Gastrocnemius medialis (tissue), 4 donors: ENCODE data around the gene ENTPD8. TPM values are rescaled to one million over a fixed set of nuclear protein-coding genes. Genes with fewer than 3 reads are reported as not detected.

Experiments
- ATAC-seq, 2 donors: fragments of 150-250 bp; one replicate each; pipeline ENCODE4 v1.9.1; 2016
- DNase-seq, 2 donors: peaks; one replicate each; pipeline ENCODE4 v3.0.0-alpha.2; 2019
- H3K27ac ChIP-seq, 4 donors: fragments of 200-600 bp; sonication (generic); 1 replicate in 1 of 4; 2 replicates in 3 of 4; pipeline ENCODE4 v1.5.1; 2016 to 2018; ENCODE audit warnings: mild to moderate bottlenecking in 2 of 4, moderate library complexity in 1 of 4
- H3K27me3 ChIP-seq, 3 donors: fragments of 200-600 bp; sonication (generic) in 2 of 3; 1 replicate in 1 of 3; 2 replicates in 2 of 3; pipeline versions ENCODE4 v1.5.1 to v1.6.0; 2016 to 2019; ENCODE audit warnings: mild to moderate bottlenecking in 1 of 3, moderate library complexity in 1 of 3
- H3K36me3 ChIP-seq, 2 donors: fragments of 200-600 bp; sonication (generic) in 1 of 2; one replicate each; pipeline ENCODE4 v1.5.1; 2017 to 2018
- H3K4me1 ChIP-seq, 2 donors: fragments of 200-600 bp; sonication (generic) in 1 of 2; one replicate each; pipeline ENCODE4 v1.5.1; 2016 to 2017; ENCODE audit warnings: mild to moderate bottlenecking in 2 of 2
- H3K4me3 ChIP-seq, 4 donors: fragments of 200-600 bp; sonication (generic) in 3 of 4; 1 replicate in 1 of 4; 2 replicates in 3 of 4; pipeline ENCODE4 v1.5.1; 2016 to 2019; ENCODE audit warnings: mild to moderate bottlenecking in 2 of 4
- H3K9me3 ChIP-seq, 3 donors: fragments of 200-600 bp; sonication (generic) in 2 of 3; 1 replicate in 1 of 3; 2 replicates in 2 of 3; pipeline ENCODE4 v1.5.1; 2016 to 2019
- POLR2A ChIP-seq, 2 donors: fragments of 450-650 bp; IDR thresholded peaks; one replicate each; pipeline ENCODE4 v1.6.1; 2017; ENCODE audit warnings: antibody characterized with exemption in 2 of 2, mild to moderate bottlenecking in 2 of 2, moderate library complexity in 2 of 2
- in situ Hi-C, 4 donors: fragments of 200-750 bp; cut with MboI; loops; one replicate each; pipeline versions ENCODE4 v1.15.0 to v1.8.0; 2017; ENCODE audit warnings: low sequenced_read_pairs in 4 of 4
- intact Hi-C: fragments of 100-400 bp; cut with DNase I; formaldehyde crosslinking; loops from one replicate; pipeline ENCODE4 v1.15.1; 2023; ENCODE audit warnings: low total_unique reads
- total RNA-seq, 4 donors: library from RNA; depleted of rRNA; stranded (reverse); fragments of >200 nt; gene quantifications; one replicate each; pipeline versions ENCODE4 v1.1.0 to v1.2.3, GENCODE V29; 2016
- TF ChIP-seq, protein P1 (sequence below), 5 experiments: fragments of 450-650 bp in 3 of 5; fragments of 200-600 bp in 2 of 5; sonication (generic) in 2 of 5; IDR thresholded peaks in 4 of 5; conservative IDR thresholded peaks in 1 of 5; 1 replicate in 4 of 5; 2 replicates in 1 of 5; pipeline ENCODE4 v1.5.1; 2016 to 2019; ENCODE audit warnings: antibody characterized with exemption in 5 of 5, mild to moderate bottlenecking in 3 of 5, moderate library complexity in 3 of 5

ENTPD8 gene
- total RNA-seq, 4 donors from 2014 or later: 0.23 TPM; not detected in 3

DNA sequence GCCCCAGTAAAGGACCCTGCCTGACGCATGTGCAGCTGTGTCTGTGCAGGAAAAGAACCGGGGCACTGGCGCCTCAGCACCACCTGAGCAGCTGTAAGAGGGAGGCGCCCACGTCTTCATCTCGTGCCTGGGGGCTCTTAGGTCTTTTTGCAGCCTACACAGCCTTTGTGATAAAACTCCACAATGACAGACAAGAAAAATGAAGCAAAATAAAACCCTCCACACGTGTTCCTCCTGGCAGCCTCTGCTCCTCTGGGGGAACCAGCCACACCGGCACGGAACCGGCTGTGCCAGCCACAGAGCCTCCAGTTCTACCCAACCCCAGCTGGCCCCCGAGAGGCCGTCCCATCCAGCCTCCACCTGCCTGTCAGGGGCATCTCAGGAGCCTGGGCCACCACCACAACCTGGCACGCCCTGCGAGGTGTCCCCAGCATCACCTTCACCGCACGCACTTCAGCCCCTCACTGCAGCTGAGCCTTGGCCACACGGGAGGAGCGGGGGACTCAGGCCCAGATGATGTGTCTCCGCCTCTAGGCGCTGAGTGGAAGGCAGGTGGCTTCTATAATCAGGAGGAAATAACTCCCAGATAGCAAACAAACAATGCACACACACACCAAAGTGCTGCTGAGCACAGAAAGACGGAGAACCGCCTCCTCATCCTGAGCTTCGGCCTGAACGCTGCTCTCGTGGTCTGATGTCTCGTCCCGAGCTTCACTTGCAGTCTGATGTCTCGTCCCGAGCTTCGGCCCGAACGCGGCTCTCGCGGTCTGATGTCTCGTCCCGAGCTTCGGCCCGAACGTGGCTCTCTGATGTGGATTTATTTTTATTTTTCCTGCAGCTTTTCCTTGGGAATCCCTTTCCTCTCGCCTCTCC is 46.5 kb upstream of the ENTPD8 start:
- intact Hi-C loops (no loop called here), in situ Hi-C loops (no loop called here)

DNA sequence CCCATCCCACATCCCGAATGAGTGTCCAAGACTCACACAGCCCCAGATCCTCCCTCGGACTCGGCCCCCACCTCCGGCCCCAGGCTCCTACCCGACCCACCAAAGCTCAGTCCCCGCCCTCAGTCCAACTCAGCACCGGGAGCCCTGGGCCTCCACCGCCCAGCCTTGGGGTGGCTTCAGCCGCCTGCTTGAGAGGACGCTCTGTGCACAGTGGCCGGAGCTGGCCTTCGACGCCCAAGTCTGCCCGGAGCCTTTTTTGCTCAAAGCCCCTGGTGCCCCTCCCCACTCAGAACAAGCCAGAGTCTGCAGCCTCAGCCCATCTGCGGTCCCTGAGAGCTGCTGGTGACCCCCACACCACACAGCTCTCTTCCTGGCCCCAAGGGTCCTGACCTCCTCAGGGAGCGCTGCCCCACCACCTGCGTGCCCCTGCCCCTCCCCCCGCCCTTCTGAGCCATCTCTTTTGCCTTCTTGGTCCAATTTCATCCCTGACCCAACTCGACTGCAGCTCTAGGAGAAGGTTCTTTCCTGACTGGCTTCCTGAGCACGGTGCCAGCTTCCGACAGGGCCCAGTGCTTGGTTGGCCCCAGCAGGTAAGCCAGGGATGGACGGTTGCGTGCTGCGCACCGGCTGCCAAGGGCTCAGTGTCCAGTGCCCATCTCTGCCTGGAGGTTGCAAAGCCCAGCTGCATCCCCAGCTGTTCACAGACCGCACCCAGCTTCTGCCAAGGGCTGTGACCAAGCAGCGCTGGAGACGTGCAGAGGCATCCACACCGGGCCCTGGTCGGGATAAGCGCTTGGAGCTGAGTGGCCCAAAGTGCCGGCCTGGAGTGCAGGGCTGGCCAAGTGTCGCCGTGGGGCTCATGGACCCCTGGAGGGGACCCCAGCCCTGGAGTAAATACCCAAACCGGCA is 45.6 kb upstream of the ENTPD8 start:
- peaks cover 0 to 3% of the 10 kb centered on the region in 2 donors for H3K4me1 ChIP-seq
- H3K27ac ChIP-seq: no peak overlapping the region
- peaks cover 0 to 19% of the 10 kb centered on the region in 2 donors for H3K36me3 ChIP-seq
- DNase-seq (no peak), ATAC-seq (no peak)
- H3K4me3 ChIP-seq: no peak overlapping the region
- TF ChIP-seq POLR2A (IDR thresholded peaks at IDR 0.05): no peak
- TF ChIP-seq, protein P1, sequence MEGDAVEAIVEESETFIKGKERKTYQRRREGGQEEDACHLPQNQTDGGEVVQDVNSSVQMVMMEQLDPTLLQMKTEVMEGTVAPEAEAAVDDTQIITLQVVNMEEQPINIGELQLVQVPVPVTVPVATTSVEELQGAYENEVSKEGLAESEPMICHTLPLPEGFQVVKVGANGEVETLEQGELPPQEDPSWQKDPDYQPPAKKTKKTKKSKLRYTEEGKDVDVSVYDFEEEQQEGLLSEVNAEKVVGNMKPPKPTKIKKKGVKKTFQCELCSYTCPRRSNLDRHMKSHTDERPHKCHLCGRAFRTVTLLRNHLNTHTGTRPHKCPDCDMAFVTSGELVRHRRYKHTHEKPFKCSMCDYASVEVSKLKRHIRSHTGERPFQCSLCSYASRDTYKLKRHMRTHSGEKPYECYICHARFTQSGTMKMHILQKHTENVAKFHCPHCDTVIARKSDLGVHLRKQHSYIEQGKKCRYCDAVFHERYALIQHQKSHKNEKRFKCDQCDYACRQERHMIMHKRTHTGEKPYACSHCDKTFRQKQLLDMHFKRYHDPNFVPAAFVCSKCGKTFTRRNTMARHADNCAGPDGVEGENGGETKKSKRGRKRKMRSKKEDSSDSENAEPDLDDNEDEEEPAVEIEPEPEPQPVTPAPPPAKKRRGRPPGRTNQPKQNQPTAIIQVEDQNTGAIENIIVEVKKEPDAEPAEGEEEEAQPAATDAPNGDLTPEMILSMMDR (IDR thresholded peaks at IDR 0.05 in 4 of 5, conservative IDR thresholded peaks at IDR 0.05 in 1 of 5): no peak
- intact Hi-C loops: no loop called here
- in situ Hi-C loops: no loop called here
- no peaks in the 10 kb centered on the region for H3K9me3 ChIP-seq
- no peaks in the 10 kb centered on the region for H3K27me3 ChIP-seq

More for the DNA sequence above, 46.5 kb upstream of the ENTPD8 start:
- Histone ChIP-seq H3K9me3 (no peaks in the 10 kb centered on the region), H3K27me3 (no peaks in the 10 kb centered on the region), H3K4me3 (no peak overlapping the region), H3K27ac (no peak overlapping the region), H3K36me3 (peaks cover 0 to 19% of the 10 kb centered on the region in 2 donors), H3K4me1 (no peaks in the 10 kb centered on the region)
- DNase-seq (no peak), ATAC-seq (no peak)
- TF ChIP-seq, protein P1 (IDR thresholded peaks at IDR 0.05 in 4 of 5, conservative IDR thresholded peaks at IDR 0.05 in 1 of 5): no peak
- TF ChIP-seq POLR2A (IDR thresholded peaks at IDR 0.05): no peak

DNA sequence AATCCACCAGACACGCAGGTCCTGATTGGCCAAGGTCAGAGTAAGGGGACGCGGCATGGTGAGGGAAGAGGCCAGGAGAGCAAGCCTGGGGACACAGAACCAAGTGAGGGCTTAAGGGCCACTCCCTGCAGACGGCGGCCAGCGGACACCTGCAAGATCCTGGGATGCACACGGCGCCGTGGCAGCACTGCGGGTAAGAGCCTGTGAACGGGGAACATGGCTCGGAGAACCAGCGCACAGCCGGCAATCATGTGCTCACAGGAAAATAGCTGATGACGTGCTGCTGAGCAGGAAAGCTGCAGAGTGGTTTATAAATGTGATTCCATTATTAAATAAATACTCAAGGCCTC is 45.0 kb upstream of the ENTPD8 start:
- Histone ChIP-seq H3K36me3 (peaks cover 0 to 23% of the 10 kb centered on the region in 2 donors), H3K27me3 (no peaks in the 10 kb centered on the region), H3K4me3 (no peak overlapping the region), H3K9me3 (no peaks in the 10 kb centered on the region), H3K27ac (no peak overlapping the region), H3K4me1 (peaks cover 0 to 3% of the 10 kb centered on the region in 2 donors)
- in situ Hi-C loops (no loop called here), intact Hi-C loops (no loop called here)
- DNase-seq (no peak), ATAC-seq (no peak)
- TF ChIP-seq, protein P1 (IDR thresholded peaks at IDR 0.05 in 4 of 5, conservative IDR thresholded peaks at IDR 0.05 in 1 of 5): no peak
- TF ChIP-seq POLR2A (IDR thresholded peaks at IDR 0.05): no peak

DNA sequence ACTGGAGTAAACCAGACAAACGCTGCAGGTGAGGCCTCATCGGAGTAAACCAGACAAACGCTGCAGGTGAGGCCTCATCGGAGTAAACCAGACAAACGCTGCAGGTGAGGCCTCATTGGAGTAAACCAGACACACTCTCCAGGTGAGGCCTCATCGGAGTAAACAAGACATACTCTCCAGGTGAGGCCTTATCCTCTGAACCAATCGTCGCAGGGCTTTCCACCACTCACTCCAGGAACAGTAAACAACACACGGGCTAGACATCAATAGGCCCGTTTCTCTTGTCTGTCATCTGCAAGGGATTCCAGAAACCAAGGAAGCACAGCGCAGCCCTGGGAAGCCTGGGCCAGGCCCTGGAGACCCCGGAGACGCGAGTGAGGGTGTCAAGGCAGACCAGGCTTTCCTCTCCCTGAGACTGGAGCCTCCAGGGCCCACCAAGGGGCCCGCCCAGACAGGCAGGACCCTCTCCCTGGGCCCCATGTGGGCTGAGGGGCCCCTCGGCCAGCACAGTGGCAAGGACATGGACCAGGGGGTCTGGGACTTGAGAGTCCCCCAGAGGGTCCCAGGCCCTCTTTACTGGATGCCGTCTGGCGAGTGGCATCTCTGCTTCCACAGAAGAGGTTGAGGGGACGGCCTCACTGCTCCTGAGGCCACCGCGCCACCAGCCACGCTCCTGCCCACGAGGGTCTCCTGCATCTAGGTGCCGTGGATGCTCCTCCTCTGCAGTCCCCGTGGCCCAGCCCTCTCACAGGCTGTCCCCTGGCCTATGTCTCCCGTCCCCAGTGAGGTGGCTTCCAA is 44.4 kb upstream of the ENTPD8 start:
- no peak for DNase-seq
- H3K9me3 ChIP-seq: no peaks in the 10 kb centered on the region
- no peak overlapping the region for H3K27ac ChIP-seq
- intact Hi-C loops (no loop called here), in situ Hi-C loops (no loop called here)
- H3K27me3 ChIP-seq: no peaks in the 10 kb centered on the region
- no peak overlapping the region for H3K4me3 ChIP-seq
- no peak for TF ChIP-seq POLR2A (IDR thresholded peaks at IDR 0.05)
- TF ChIP-seq, protein P1 (IDR thresholded peaks at IDR 0.05 in 4 of 5, conservative IDR thresholded peaks at IDR 0.05 in 1 of 5): no peak
- H3K4me1 ChIP-seq: peaks cover 0 to 3% of the 10 kb centered on the region in 2 donors
- no peak for ATAC-seq
- peaks cover 0 to 29% of the 10 kb centered on the region in 2 donors for H3K36me3 ChIP-seq
